RWPE1 (cell line): ENCODE results near the gene TSPAN14.

Experiments
- CTCF ChIA-PET: fragments of 350-600 bp; sonication (Branson Sonifier 250); formaldehyde crosslinking; extraction: SDS; loops from one replicate; lab custom pipeline; 2021; lab: Yijun Ruan, JAX
- POLR2A ChIA-PET: fragments of 400-600 bp; formaldehyde crosslinking; extraction: SDS; loops from one replicate; lab custom pipeline; 2020; ENCODE audit warnings: antibody characterized with exemption; ENCODE audit not compliant: low non-redundant PET; lab: Yijun Ruan, JAX
- DNase-seq: peaks from one replicate; pipeline ENCODE4 v3.0.0; 2012; ENCODE audit warnings: low spot score
- H3K27ac ChIP-seq: fragments of 450-650 bp; 2 replicates; pipeline ENCODE4 v1.5.1; 2017
- CTCF ChIP-seq: fragments of 450-650 bp; conservative IDR thresholded peaks from 2 replicates; pipeline ENCODE4 v1.5.1; 2017; ENCODE audit warnings: low read depth, mild to moderate bottlenecking

Gene TSPAN14

GRCh38 chr10:80480852-80481251 is 26.7 kb downstream of the TSPAN14 start:
- POLR2A ChIA-PET = no interaction called here
- TF ChIP-seq CTCF = no peak
- DNase-seq = no peak
- H3K27ac ChIP-seq = no peak overlapping the region
- CTCF ChIA-PET = interaction anchor here (0.7 to 1.4 kb wide), 2 partner anchors 16 to 25 kb away, joined by 3 to 4 read pairs; no protein-coding TSS in a partner anchor

- CTCF ChIA-PET = interaction anchor here (0.6 to 0.7 kb wide), 3 partner anchors 35 to 106 kb away, joined by 3 to 4 read pairs (median 4); no protein-coding TSS in a partner anchor
- TF ChIP-seq CTCF = no peak
- POLR2A ChIA-PET = interaction anchor here (0.7 kb wide), 1 partner anchor 88 kb away, joined by 5 read pairs; no protein-coding TSS in a partner anchor
- peak overlapping the region; percentile 18; the same call in 1 of the 2 replicates for H3K27ac ChIP-seq
- DNase-seq = no peak
These were observed 30.1 kb downstream of the TSPAN14 start for GRCh38 chr10:80484243-80484642.

GRCh38 chr10:80484676-80485075 is 30.6 kb downstream of the TSPAN14 start:
- ChIA-PET POLR2A (no interaction called here), CTCF (interaction anchor here (0.6 to 0.7 kb wide), 2 partner anchors 40 to 106 kb away, joined by 3 to 4 read pairs; no protein-coding TSS in a partner anchor)
- no peak for TF ChIP-seq CTCF
- DNase-seq = no peak
- H3K27ac ChIP-seq = no peak overlapping the region

GRCh38 chr10:80485076-80485945 is 31.2 kb downstream of the TSPAN14 start:
- no peak for DNase-seq
- no peak for TF ChIP-seq CTCF
- peak overlapping the region; percentile 55 for H3K27ac ChIP-seq
- ChIA-PET POLR2A (no interaction called here), CTCF (no interaction called here)

- peak overlapping the region; percentile 55 for H3K27ac ChIP-seq
- DNase-seq = no peak
- ChIA-PET POLR2A (no interaction called here), CTCF (interaction anchor here (0.7 kb wide), 1 partner anchor 1503 kb away, joined by 4 read pairs; no protein-coding TSS in a partner anchor)
- no peak for TF ChIP-seq CTCF
These were observed 32.0 kb downstream of the TSPAN14 start for GRCh38 chr10:80485946-80486764.
